ENCODE results near the gene DNAH17.

DNAH17 gene

DNA sequence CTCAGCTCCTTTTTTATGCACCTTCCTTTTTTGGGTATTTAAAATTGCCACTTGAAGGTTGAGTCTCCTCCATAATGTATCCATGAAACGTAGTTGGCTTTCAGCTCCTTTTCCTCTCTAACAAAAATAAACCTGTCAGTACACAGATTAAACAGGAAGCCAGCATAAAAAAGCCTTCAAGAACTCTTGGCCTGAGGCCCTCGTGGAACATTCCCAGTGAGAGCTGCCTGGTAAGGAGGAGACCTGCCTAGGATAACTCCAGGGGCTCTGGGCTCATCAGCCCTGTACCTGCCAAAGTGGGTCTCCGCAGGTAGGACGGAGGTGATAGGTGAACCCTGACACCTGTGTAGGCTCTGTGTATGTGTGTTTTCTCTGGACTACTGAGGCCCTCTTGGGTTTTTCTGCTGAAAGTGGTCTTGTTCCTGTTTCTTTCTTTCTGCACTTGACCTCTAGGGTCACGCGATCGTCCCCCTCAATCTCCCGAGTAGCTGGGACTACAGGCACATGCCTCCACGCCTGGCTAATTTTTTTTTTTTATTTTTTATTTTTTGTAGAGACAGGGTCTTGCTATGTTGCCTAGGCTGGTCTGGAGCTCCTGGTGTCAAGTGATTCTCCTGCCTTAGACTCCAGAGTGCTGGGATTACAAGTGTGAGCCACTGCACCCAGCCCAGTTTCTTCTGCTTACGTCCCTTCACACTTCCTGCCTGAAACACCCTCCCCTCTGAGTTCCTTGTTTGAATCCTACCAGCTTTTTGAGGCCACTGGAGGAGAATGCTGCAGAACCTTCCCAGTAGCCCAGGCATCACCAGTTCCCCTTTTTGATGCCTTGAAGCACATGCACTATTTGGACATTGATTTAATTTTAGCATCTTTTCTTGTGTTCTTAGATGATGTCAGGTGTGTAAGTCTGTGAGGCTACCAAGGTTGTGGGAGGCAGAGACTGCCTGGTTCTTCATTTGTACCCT lies 188.9 kb downstream of the DNAH17 start:
- DNase-seq: no peak

DNA sequence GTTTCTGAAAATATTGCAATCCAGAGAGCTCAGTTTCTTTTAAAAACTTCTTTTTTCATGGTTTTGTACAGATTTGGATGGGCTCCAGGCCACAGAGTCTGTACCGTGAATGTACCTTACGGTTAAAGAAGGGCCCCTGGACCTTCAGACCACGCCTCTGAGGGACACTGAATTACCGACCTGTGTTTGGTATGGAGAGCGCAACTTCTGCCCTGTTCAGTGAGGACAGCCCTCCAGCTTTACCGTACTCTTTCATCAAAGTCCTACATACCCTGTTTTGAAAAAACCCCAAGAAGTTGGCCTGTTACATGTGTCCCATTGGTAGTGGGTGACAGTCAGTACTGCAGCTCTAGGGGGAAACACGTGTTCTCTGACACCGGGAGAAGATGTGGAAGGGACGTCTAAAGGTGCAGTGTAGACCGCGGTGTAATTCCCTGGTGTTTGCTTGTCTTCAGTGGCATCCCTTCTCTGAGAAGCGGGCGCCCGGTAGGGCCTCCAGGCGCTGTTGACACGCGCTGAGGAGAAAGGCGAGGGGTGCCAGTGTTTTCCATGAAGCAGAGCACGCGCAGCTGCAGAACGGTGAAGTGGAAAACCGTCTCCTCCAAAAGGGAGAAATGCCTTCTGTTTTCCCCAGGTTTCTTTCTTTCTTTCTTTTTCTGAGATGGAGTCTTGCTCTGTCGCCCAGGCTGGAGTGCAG lies 192.6 kb downstream of the DNAH17 start:
- no peak for DNase-seq

DNA sequence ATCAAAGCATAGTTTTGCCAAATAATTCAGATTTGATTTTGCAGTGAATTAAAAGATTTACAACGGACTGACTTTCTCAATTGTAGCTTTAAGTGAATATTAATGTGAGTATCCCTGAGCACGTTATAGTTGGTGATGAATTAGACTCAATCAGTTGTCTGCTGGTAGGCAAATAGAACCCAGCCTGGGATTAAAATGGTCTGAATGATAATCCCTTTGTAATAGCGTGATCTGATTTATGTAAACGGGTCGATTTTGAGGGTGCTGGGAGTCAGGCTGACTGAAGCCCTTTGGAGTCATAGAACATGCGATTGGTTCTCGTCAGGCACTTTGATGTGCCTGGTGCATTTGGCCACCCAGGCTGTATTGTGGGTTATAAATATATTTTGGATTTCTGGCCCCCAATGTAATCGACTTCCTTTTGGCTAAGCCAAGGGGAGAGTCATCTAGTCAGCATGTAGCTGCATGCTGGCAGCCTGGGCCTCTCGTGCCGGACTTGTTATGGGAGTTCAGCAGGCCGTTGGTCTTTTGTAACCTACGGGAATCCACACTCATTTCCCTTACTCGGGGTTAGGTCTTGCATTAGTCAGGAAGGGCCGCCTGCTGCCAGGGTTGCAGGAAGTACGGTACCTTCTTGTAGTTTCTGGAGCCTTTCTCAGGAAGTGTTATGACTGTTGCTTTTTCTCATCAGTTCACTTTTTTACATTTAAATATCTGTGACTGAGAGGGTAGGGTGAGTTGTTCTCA lies 193.3 kb downstream of the DNAH17 start:
- no peak for DNase-seq

DNA sequence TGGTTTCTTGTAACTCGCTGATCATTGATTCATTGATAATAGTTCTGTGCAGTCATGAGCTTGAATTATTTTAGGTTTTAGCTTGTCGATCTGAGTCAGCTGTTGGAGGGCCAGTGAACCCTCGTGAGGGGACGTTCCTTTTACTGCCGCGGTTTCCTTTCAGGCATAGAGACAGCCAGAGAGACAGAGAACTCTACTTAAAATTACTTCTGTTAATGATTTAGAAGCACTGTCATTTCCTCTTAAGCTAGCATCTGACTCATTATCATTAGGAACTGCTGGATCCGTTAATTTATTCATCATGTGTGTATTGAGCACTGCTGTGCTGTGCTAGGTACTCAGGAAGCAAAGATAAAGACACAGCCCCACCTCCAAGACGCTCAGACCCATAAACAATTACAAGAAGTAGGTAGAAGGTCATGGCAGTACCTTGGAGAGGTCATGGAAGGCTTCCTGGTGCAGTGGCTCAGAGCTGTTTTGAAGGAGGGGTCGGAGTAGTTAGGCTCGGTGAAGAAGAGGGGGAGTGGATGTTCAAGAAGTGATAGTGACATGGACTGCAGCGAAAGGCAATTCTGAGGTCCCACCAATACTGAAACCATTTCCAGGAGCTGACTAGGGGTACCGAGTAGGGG lies 195.5 kb downstream of the DNAH17 start:
- DNase-seq: peak; percentile 26

DNA sequence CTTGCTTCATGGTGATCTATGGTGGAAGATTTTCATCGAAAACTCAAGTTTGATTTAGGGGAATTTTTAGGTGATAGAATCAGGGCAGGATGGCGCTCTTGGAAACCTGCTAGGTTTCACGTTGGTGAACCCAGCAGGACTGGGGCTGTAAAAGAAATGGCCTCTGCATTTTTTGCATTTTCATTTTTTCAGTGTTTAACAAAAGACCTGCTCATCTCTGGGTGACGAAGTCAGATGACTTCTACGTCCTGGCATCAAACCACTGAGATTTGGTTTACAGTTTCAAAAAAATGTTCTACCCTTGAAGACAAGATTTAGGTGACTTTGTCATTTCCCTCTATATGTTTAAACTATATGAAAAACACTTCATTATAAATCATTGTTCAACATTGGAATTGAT lies 196.8 kb downstream of the DNAH17 start:
- DNase-seq: no peak

DNA sequence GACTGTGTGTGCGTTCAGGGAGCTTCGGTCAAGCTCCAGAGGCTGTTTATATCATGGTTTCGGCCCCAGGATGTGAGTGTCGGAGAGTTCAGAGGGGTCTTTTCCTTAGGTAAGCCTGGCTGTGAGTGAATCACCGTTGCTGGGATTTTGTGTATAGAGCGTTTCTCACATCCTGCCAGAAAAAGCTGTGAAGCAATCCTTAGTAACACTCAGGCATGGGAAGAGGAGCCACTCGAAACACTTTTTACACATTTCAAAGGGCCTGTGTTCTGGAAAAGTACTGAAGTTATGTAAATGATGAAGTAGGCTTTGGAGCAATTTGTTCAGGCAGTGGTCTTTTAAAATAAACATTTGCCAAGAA lies 198.1 kb downstream of the DNAH17 start:
- no peak for DNase-seq

DNA sequence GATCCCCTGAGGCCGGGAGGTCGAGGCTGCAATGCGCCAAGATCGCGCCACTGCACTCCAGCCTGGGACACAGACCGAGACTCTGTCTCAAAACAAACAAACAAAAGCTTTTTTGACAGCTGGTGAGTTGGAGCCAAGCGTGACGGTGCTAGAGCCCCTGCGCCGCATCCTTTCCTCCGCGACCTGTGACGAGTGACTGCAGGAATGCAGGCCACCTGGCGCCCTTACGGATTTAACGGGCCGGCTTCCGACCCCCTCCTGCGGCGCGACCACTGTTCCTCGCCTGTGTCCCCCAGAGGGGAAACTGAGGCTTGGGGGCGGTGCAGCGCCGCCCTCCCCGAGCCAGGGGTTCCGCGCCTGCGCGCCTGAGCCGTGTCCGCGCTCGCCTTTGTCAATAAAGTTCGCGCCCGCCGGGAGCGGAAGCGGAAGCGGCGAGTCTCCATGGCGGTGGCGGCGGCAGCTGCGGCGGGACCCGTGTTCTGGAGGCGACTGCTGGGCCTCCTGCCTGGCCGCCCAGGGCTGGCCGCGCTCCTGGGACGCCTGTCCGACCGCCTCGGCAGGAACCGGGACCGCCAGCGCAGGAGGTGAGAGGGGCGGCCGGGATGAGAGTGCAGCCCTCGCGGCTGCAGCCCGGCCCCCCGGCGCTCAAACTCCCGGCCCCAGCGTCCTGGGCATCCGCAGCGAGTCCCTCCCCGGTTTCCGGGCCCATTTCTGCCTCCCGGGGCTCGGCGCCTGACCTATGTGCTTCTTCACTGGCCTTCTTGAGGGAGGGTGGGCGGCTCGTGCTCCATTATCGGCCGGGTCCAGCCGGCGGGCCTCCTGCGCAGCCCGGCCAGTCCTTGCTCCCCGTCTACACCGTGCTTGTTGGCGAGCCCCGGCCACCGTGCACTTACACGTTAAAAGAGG lies 198.7 kb downstream of the DNAH17 start, which contains the start of gene PGS1:
TSS of gene PGS1 (plus strand) at position 425 of the 906 bp plus-strand sequence. CDS start at position 442, 17 bp downstream.
- DNase-seq: peak; percentile 72

DNA sequence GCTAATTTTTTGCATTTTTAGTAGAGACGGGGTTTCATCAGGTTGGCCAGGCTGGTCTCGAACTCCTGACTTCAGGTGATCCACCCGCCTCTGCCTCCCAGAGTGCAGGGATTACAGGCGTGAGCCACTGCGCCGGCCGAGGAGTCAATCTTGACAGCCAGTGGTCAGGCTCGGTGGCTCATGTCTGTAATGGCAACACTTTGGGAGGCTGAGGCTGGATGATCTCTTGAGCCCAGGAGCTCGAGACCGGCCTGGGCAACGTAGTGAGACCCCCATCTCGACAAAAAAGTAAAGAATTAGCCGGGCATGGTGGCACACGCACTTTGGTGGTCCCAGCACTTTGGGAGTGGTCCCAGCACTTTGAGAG lies 199.4 kb downstream of the DNAH17 start:
- DNase-seq: no peak

DNA sequence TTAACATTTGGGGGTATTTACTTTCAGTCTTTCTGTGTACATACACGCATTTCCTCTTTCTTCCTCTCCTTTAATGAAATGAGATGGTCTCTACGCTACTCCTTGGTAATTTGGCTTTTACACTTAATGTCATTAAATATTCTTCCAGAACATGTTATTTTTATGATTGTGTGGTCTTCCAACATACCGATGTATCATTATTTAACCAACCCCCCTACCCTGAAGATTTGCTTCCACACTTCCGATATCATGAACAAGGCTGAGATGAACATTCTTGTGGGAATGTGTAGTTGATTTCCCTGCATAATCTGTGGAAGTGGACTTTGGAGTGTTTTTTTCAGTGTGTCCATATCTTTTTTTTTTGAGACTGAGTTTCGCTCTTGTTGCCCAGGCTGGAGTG lies 201.0 kb downstream of the DNAH17 start:
- no peak for DNase-seq

DNA sequence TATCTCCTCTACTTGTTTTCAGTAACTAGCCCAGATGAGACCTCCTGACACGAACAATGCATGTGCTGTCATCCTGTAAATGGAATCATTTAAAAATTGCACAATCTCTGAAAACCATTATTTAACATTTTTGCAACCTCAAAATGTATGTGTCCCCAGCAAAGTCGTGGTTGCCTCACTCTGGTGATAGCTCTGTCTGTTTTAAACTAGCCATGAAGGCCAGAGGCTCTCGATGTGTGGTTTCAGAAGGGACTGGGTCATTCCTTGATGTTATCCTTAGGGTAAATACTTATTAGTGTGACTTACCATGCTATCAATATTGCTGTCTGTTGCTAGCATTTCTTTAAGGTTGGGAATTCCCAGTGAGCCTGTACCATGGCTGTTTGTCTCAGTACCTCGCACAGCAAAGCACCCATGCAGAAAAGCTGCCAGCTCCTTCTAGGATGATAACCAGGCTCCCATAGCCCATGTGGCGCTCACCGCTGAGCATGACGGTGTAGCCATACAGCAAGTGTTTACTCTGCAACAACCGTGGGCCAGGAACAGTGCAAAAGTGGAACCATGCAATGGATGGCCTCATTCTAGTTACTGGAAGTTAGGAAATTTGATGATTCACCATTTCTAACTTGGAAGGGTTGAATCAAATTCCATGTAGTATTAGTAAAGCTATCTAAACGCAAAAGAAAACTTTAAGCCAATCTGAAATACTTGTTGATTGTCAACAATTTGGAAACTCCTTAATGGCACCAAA lies 201.6 kb downstream of the DNAH17 start:
- no peak for DNase-seq

DNA sequence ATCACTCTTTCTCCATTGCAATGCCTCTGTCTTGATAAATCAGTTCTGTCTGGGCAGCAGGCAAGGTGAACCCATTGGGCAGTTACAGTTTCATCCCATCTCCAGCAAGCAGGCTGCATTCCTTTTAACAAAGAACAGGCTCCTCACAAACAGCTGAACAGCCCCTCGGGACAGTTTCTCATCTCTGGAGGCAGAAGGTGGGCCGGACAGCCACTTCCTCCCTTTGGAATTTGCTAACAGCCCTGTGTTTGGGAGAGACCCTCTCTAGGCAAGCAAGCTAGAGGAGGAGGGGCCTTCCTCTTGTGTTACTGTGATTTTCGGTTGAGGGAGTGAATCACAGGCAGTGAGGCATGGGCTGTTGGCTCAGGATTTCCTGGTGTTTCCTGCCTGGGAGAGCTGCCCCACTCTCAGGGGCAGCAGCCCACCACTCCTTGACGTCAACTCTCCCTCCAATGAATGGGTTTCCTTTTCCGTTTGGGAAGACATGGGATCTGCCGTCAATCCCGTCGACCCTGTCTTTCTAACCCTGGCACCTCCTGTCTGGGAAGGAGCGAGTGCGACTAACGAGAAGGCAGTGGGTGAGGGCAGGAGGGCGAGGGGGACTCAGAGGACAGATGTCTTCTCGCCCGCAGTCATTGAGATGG lies 202.4 kb downstream of the DNAH17 start:
- no peak for DNase-seq

DNA sequence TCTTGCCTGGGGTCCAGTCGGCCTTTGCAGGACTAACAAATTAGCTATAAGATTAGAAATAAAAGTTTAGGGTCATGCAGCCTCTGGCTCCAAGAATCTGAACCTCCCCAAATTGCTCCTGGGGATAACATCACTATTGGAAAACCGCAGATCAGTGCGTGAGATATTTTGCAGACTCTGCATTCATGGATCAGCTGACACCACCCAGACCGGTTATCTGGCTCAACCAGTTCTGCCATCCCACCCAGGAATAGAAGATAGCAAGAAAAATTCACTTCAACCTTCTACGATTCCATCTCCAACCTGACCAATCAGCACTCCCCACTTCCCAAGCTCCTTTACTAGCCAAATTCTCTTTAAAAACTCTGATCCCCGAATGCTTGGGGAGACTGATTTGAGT lies 203.0 kb downstream of the DNAH17 start:
- DNase-seq: no peak

Data from T-helper 9 cell (primary cell).